ENCODE measurements around the gene SEZ6.

Gene SEZ6

DNA sequence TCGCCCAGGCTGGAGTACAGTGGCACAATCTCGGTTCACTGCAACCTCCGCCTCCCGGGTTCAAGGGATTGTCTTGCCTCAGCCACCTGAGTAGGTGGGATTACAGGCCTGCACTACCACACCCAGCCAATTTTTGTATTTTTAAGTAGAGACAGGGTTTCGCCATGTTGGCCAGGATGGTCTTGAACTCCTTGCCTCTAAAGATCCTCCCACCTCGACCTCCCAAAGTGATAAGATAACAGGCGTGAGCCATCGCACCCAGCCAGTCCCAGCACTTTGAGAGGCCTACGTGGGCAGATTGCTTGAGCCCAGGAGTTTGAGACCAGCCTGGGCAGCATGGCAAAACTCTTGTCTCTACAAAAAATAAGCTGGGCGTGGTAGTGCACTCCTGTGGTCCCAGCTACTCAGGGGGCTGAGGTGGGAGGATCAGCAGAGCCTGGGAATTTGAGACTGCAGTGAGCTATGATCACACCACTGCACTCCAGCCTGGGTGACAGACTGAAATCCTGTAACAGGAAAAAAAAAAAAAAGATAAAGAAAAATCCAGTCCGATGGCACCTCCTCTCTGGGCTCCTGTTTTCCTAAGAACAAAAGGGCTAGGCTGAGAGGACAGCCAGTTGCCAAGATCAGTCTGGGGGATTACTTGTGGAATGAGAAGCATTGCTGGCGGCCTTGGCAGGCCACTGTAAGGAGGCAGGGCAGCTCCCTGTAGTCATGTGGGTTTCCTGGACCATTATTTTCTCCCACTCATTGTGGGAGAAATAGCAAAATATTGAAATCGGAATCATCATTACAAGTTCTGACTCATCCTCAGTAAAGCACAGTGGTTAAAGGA is 34.1 kb upstream of the SEZ6 start:
- DNase-seq (ENCODE audit: low read depth, low spot score) = no peak
- H3K4me3 ChIP-seq (ENCODE audit: low read length) = no peak overlapping the region

DNA sequence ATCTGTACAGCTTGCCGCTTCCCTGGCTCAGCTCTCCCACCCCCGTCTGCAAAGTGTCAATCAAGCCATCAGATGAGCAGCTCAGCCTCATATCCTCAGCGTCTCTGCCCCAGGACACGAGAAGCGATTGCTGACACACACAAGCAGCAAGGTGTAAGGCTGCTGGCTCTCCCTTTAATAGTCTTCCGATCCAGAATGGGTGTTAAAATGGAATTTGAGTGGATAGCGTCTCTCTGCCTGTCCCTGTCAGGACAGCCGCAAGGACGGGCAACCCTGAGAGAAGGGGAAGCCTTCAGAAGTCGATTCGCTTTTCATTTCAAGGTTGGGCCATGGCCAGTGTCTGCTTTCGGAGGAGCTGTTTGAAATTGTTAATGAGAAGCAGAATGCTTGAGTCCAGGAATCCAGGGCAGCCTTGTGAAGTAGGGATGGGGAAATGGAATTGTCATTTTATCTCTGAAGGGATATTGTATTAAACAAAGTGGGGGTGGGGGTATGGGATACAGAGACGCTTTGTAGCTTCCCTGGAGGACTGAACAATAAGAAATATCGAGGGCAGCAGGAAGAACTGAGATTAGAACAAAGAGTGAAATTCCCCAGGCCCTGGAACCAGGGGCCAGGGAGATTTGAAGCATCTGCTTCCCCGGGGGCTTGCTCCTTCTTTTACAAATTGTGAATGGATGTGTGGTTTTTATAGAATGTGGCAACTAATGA is 32.4 kb upstream of the SEZ6 start:
- H3K4me3 ChIP-seq (ENCODE audit: low read length) = no peak overlapping the region
- DNase-seq (ENCODE audit: low read depth, low spot score) = no peak

DNA sequence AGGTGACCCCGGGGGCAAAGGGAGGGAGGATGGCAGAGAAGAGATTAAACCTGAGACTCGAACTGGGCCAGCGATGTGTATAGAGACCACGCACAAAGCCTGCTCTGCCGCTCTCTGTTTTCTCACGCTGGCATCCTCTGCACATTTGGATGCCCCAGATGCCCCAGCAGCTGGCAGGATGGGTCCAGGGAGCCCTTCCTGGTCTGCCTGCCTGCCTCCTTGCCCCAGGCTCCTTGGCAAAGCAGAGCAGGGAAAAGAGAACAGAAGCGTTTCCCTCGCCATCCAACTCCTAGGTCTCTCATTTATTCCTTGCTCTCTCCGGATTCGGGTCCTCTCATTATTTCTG is 31.9 kb upstream of the SEZ6 start:
- no peak overlapping the region for H3K4me3 ChIP-seq (ENCODE audit: low read length)
- no peak for DNase-seq (ENCODE audit: low read depth, low spot score)

DNA sequence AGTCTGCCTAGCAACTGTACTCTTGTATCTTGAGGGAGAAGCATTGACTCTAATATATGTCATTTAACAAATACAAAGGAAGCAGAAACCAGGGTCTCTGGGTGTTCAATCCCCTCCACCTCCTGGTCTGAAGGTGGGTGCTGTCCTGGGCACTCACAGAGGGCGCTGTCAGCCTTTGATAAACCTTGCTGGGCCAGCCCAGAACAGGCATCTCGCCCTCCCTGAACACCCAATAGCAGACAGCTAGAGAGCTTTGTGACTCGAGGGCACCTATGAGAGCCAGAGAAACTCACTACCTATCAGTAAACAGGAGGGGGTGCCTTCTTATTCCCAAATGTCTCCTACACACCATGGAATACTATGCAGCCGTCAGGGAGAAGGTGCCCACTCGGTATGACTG is 30.8 kb upstream of the SEZ6 start:
- no peak overlapping the region for H3K4me3 ChIP-seq (ENCODE audit: low read length)
- no peak for DNase-seq (ENCODE audit: low read depth, low spot score)

DNA sequence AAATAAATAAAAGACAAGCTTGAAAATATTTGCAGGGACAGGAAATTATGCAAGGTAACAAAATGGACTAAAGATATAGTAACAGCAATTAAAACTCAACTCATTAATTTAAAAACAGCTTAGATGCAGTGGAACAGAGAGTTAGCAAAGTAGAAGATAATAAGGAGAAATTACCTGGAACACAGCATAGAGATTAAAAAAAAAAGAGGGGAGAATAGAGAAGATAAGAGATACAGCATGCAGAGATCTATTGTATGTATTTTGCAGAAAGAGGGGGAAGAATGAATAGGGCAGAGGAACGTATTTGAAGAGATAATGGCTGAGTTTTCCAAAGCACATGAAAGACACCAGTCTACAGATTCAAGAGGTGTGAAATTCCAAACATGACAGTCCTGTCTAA is 28.7 kb upstream of the SEZ6 start:
- H3K4me3 ChIP-seq (ENCODE audit: low read length) = no peak overlapping the region
- no peak for DNase-seq (ENCODE audit: low read depth, low spot score)

DNA sequence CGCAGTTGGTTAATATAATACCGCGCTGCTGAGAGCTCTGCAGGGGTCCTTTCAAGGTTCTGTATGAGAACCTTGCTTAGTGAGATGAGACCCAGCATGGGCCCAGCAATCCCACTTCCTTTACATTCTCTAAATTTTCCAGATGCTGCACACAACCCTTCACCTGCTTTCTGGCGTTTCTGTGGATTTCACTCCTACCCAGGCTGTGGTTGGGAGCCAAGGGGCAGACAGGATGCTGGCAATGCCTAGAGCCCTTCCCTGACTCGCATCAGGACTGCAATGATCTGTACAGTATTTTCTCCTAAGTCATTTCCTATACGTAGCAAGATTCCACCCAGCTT is 27.0 kb upstream of the SEZ6 start:
- no peak for DNase-seq (ENCODE audit: low read depth, low spot score)
- H3K4me3 ChIP-seq (ENCODE audit: low read length) = no peak overlapping the region

DNA sequence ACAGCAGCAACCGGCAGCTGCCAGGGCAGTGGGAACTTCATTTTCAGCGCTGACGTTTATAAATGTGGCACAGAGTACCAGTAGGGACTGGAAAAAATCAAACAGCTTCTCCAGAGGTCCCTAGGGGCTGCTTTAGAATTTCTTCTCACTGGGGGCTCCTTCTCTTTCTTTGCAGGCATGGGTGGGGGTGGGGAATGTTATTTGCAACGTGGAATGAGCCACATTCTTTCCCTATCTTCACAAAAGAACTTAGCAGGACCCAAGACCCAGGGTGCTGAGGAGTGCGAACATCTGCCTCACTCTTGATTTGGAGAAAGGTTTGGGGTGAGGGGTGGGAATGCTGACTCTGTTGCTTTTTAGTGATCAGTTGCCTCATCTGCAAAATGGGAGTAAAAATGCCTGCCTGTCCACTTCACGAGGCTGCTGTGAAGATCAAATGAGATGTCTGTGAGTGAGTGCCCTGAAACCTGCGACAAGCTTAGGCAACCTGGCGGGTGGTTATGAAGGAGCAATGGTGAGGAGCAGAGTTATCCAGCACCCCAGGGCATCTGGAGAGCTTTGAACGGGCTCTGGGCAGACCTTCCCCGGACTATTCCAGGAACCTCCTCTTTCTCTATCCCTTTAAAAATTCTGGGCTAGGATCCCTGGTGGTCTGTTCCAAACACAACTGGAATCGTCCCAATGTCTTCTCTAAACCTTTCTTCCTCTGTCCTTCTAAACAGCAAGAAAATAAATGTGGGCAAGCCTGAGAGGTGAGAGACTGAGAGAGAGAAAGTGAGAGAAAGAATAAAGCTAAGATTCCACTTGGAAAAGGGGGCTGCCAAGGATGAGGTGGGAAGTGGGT is 26.4 kb upstream of the SEZ6 start:
- no peak for DNase-seq (ENCODE audit: low read depth, low spot score)
- no peak overlapping the region for H3K4me3 ChIP-seq (ENCODE audit: low read length)

DNA sequence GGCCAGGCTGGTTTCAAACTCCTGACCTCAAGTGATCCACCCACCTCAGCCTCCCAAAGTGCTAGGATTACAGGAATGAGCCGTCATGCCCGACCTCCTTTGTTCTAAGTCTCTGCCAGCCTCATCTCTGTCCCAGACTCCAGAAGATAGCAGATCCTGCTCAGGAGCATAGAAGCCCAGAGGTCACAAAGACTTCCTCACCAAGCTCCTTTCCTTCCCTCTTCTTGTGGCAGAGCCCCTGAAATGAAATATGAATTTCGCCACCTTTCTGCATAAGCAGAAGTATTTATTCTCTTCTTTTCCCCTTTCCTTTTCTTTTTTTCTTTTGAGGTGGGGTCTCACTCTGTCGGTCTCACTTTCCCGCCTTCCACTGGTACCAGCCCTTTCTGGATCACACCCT is 25.7 kb upstream of the SEZ6 start:
- no peak overlapping the region for H3K4me3 ChIP-seq (ENCODE audit: low read length)
- DNase-seq (ENCODE audit: low read depth, low spot score) = no peak

DNA sequence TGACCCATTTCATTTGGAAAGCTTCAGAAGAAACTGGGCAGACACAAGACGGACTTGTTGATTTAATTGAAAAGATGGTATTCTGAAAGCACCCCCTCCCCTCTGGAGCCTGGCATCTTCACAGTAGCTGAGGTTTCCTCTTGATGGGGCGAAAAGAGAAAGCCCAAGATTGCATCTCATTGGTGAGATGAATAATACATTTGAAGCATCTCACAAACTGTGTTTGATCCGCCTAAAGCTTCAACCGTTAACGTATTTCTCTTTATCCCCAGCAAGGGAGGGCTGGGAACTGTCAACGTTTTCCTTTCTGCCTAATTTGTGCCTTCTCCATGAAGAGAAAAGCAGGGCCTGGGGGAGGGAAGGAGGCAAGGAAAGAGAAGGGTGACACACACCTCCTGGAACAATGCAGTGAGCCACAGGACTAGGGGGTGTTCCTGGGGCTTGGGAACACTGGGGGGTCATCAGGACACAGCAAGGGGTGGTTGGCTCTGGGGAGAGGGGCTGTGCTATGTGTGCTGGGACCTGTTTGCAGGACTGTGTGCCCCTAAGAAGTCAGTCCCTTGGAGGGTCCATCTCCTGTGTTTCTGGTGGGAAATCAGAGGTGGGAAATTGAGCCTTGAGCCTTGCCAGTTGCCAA is 18.6 kb upstream of the SEZ6 start:
- H3K4me3 ChIP-seq (ENCODE audit: low read length) = no peak overlapping the region

DNA sequence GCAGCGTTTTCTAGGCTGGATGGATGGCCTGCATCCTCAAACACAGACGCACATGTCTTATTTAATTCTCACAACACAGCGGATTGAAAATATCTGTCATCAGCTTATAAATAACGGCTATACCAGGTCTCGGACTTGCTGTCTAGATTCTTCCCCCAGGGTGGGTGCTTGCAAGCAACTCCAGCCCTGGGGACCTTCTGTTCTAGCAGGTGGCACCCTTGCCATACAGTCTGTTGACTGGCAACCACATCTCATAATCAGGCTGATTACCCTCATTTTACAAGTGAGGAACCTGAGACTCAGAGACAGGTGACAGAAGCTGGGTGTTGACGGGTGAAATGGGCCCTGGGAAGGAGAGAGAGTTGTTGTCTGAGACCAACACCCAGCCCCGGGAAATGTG is 16.2 kb upstream of the SEZ6 start:
- H3K4me3 ChIP-seq (ENCODE audit: low read length) = no peak overlapping the region
- DNase-seq (ENCODE audit: low read depth, low spot score) = no peak

More for the DNA sequence above, 18.6 kb upstream of the SEZ6 start:
- no peak for DNase-seq (ENCODE audit: low read depth, low spot score)

DNA sequence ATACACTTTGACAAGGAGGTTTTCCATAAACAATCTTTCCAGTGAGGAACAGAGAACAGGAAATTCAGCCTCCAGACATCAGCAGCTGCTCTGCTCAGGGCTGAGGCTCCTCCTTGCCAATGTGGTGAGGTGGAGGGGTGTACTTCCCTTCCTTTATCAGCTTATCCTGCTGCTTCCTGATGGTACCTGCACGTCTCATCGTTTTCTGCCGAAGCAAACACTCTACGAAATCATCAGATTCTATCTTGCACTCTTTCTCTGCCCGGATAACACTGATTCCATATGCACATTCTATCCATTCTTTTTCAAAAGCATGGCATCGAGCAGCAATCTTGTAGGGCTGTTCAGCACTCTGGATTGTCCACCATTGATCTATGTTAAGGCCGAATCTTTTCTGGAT is 15.4 kb upstream of the SEZ6 start:
- no peak for DNase-seq (ENCODE audit: low read depth, low spot score)
- no peak overlapping the region for H3K4me3 ChIP-seq (ENCODE audit: low read length)

DNA sequence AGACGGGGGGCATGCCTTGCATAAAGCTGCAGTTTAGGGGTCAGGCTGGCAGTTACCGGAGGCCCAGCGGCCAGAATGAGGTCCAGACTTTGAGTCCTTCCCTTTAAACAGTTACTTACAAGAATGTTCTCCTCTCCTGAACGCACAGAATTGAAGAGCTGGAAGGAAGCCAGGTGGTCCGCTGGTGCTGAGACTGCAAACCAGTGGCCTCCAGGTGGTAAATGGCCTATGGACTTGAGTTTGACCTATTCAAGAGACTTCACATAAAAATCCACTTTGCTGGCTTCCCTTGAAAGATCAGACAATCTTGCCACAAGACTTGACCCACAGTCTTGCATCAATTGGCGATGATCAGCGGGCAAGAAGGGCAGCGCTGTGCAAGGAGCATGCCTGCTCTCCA is 14.7 kb upstream of the SEZ6 start:
- H3K4me3 ChIP-seq (ENCODE audit: low read length) = no peak overlapping the region

DNA sequence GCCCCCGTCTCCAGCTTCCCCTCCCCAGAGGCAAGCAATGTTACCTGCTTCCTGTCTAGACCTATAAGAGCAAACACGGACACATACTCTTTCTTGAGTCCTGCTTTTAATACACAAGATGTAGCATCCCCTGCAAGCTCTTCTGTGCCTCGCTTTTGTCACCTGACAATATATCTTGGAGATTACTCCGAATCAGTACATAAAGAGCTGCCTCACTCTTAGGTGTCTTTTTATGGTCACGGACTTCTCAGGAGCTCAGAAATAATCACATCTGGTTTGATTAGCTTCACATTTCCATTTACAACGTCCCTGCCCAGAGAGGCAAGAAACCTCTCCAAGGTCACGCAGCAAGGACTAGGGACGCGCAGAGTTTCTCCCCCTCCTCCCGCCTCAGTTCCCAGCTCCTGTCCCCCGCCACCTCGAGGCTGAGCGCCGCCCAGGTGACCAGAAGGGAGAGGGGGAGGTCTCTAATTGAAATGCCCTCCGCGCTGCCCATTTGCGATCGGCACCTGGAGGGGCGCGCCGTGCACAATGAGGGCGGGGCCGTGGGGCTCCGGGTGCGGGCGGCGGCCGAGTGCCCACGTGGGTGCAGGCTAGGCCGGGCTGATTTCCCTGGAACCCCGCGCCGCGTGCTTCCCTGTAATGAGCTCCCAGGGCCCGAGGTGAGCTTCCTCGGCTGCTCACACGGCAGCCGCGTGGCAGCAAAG is 13.8 kb upstream of the SEZ6 start:
- DNase-seq (ENCODE audit: low read depth, low spot score) = no peak
- no peak overlapping the region for H3K4me3 ChIP-seq (ENCODE audit: low read length)

More for the DNA sequence above, 14.7 kb upstream of the SEZ6 start:
- no peak for DNase-seq (ENCODE audit: low read depth, low spot score)

DNA sequence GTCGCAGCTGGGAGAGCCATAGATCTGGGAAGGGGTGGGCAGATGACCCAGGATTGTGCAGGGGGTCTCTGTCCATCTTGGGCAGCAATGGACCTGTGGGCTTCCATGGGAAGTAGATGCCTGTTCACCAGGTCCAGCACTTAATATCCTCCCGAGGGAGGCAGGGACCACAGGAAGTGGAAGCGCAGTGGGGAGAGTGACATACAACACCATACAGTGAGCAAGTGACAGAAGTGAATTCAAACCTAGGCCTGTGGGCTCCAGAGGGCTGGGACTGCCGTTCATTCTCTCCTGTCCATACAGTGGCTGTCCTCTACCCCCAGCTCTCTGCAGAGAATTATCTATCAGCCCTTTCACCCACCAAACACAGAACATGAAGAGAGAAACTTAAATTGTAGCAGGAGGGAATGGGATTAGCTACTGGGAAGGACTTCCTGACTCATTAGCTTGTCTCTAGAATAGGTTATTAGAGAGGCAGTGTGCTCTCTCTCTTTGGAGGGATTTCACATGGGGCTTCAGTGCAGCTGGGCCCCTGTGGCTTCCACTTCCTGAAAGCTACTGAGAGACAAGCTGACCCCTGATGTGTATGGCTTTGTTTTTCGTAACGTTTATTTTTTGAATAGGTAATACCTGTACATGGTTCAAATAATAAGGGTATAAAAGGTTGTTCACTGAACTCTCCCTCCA is 13.1 kb upstream of the SEZ6 start:
- no peak for DNase-seq (ENCODE audit: low read depth, low spot score)
- H3K4me3 ChIP-seq (ENCODE audit: low read length) = no peak overlapping the region

DNA sequence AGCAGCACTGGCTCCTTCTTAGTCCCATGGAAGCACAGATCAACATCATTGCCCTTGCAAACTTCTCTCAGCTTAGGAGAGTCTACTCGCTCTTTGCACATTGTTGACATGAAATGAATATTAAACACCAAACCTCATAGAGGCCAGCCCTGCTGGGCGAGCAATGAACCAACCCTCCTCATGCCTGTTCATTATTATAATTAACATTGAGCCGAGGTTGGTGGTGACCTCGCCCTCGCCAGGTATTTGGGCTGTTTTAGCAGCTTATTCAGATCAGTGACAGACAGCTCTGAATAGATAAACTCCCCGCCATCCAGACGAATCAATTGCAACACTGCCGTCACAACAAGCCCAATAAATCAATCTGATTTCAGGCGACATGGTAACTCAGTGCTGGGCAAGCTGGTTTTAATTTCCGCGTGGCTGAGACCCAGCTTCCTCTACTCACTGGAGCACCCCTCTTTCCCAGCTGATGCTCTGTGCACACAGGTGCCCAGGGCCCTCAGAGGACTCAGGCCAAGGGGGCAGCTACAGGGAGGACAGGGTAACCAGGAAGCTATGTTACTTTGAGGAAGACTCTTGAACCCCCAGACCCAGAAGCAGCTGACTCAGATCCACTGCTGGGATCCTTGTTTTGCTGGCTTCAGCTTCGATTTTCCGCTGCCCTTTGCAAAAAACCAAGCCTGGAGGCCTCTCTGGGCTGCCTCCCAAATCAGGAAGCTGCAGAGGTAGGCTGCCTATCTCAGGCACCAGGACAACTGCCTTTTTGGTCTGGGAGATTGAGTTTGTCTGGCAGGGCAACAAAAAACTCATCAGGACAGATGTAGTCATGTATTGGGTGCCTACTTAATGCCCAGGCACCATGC is 10.7 kb upstream of the SEZ6 start:
- DNase-seq (ENCODE audit: low read depth, low spot score) = no peak
- no peak overlapping the region for H3K4me3 ChIP-seq (ENCODE audit: low read length)

DNA sequence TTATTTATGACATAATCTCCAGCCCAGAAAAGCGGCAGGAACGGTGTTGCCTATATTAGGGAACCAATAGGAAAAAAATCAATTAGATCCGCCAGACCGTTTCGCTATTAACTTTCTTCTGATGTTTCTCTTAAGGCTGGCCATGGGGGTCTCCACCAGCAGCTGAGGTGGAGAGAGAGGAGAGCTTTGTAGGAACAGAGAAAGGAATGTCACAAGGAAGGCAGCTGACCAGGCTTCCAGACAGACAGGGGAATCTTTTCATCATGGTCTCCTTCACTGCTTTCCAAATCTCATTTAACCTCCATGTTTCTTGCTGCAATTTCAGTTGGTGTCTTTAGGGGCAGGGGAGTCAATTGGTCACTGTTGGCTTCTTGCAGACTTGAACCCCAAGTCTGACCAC is 8.9 kb upstream of the SEZ6 start:
- no peak for DNase-seq (ENCODE audit: low read depth, low spot score)
- no peak overlapping the region for H3K4me3 ChIP-seq (ENCODE audit: low read length)

DNA sequence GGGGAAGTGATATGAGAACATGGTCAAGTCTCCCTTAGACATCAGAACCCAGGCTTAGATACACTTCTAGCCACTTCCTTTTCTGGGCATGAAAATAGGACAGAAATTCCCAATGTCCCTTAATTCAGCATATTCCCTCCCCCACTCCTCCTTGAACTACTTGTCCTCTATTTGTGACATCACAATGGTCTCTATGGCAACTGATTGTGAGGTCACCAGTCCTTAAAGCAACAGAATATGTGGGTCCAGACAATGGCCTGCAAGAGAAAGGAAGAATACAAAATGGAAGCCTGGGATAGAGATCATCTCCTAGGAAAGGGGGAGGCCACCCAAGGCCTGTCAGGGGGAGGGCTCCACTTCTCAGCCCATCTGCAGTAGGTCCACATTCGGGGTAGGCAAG is 6.7 kb upstream of the SEZ6 start:
- no peak overlapping the region for H3K4me3 ChIP-seq (ENCODE audit: low read length)
- DNase-seq (ENCODE audit: low read depth, low spot score) = no peak

DNA sequence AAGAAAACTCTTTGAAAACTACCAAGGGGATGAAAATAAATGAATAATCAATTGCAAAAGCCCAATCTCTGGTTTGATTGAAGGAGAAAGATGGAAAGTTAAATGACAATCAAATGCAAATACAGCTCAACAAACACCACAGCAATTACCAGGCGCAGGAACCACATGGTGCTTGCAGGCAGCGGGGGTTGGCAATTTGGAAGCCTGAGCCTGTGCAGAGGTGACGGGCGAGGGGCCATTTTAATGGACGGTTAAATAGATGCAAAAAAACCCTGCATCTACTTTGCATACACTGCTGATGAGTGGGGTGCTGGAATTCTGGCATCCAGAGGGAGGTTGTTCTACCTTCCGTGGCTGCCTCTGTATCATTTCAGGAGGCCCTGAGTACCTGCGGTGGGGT is 4.8 kb upstream of the SEZ6 start:
- H3K4me3 ChIP-seq (ENCODE audit: low read length) = no peak overlapping the region
- DNase-seq (ENCODE audit: low read depth, low spot score) = no peak
